HUES64 (cell line): ENCODE data around the gene GRIK1.

Experiments
- H3K27ac ChIP-seq: 2 replicates; pipeline ENCODE4 v1.7.0; 2013; ENCODE audit warnings: low read depth, low read length, inconsistent platforms
- H3K27me3 ChIP-seq: 2 replicates; pipeline ENCODE4 v1.6.1; 2013; ENCODE audit warnings: mild to moderate bottlenecking, low read length; ENCODE audit not compliant: insufficient read depth
- H3K36me3 ChIP-seq: 2 replicates; pipeline ENCODE4 v1.6.1; 2013; ENCODE audit warnings: mild to moderate bottlenecking, low read length; ENCODE audit not compliant: insufficient read depth
- H3K4me1 ChIP-seq: 2 replicates; pipeline ENCODE4 v1.6.1; 2013; ENCODE audit warnings: mild to moderate bottlenecking, low read length, moderate library complexity; ENCODE audit not compliant: insufficient read depth
- H3K4me3 ChIP-seq: 2 replicates; pipeline ENCODE4 v1.5.1; 2013; ENCODE audit warnings: mild to moderate bottlenecking, low read length, moderate library complexity
- H3K9ac ChIP-seq: 2 replicates; pipeline ENCODE4 v1.6.1; 2013; ENCODE audit warnings: mild to moderate bottlenecking, low read depth, low read length
- H3K9me3 ChIP-seq: 2 replicates; pipeline ENCODE4 v1.6.1; 2013; ENCODE audit warnings: low read depth, low read length; ENCODE audit not compliant: insufficient read depth
- WGBS: fragments of 150-250, 120-280 bp; methylation state at CpG from one replicate; pipeline ENCODE4 v1.1.7; 2013; ENCODE audit warnings: missing lambda C conversion rate; 5-methylcytosine and 5-hydroxymethylcytosine counted together

The GRIK1 gene

GRCh38 chr21:29633756-29634155, 306.0 kb downstream of the GRIK1 start:
- no peaks in the 10 kb centered on the region for H3K9me3 ChIP-seq
- H3K4me1 ChIP-seq, result no peaks in the 10 kb centered on the region
- no peaks in the 10 kb centered on the region for H3K27me3 ChIP-seq
- no peak overlapping the region for H3K27ac ChIP-seq
- no peak overlapping the region for H3K9ac ChIP-seq
- H3K4me3 ChIP-seq, result no peak overlapping the region
- no peaks in the 10 kb centered on the region for H3K36me3 ChIP-seq
- WGBS, result 100% methylated on average over 2 of the region's 2 CpGs

- Histone ChIP-seq H3K27ac (no peak overlapping the region), H3K4me3 (no peak overlapping the region), H3K4me1 (no peaks in the 10 kb centered on the region), H3K36me3 (no peaks in the 10 kb centered on the region), H3K27me3 (no peaks in the 10 kb centered on the region), H3K9me3 (no peaks in the 10 kb centered on the region), H3K9ac (no peak overlapping the region)
- 100% methylated on average over 3 of the region's 3 CpGs for WGBS
These were observed 309.4 kb downstream of the GRIK1 start for GRCh38 chr21:29630441-29630840.

- H3K4me3 ChIP-seq, result no peak overlapping the region
- no peak overlapping the region for H3K27ac ChIP-seq
- no peaks in the 10 kb centered on the region for H3K36me3 ChIP-seq
- H3K27me3 ChIP-seq, result no peaks in the 10 kb centered on the region
- H3K4me1 ChIP-seq, result no peaks in the 10 kb centered on the region
- no peaks in the 10 kb centered on the region for H3K9me3 ChIP-seq
- H3K9ac ChIP-seq, result no peak overlapping the region
These were observed 311.9 kb downstream of the GRIK1 start for GRCh38 chr21:29627905-29628304.

GRCh38 chr21:29626801-29627470, 312.9 kb downstream of the GRIK1 start:
- whole genome bisulfite sequencing, result 80% methylated on average over 1 of the region's 1 CpG
- H3K4me3 ChIP-seq, result no peak overlapping the region
- no peak overlapping the region for H3K27ac ChIP-seq
- H3K4me1 ChIP-seq, result no peaks in the 10 kb centered on the region
- H3K9me3 ChIP-seq, result no peaks in the 10 kb centered on the region
- H3K27me3 ChIP-seq, result no peaks in the 10 kb centered on the region
- no peak overlapping the region for H3K9ac ChIP-seq
- H3K36me3 ChIP-seq, result no peaks in the 10 kb centered on the region

- Histone ChIP-seq H3K4me3 (no peak overlapping the region), H3K9me3 (no peaks in the 10 kb centered on the region), H3K27me3 (no peaks in the 10 kb centered on the region), H3K27ac (no peak overlapping the region), H3K9ac (no peak overlapping the region), H3K4me1 (no peaks in the 10 kb centered on the region), H3K36me3 (no peaks in the 10 kb centered on the region)
- WGBS, result 94% methylated on average over 3 of the region's 3 CpGs
These were observed 313.8 kb downstream of the GRIK1 start for GRCh38 chr21:29625990-29626389.

DNA sequence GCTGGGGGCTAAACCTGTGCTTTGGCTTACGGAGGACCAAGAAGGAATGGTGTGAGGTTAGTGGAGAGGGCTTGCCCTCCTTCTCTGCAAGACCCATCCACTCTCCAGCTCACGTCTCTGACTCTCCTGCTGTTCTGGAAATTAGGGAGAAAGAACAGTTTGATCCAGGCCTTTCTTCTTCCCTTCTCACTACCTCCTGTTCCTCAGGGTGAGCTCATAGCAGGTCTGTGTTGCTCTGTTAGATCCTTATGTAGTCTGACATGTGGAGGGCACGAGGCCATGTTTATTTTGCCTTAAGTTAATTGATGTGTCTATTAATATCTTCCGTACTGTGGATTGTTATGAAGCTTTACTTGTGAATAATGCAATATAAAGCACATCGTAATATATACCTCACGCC, 315.0 kb downstream of the GRIK1 start:
- WGBS, result 93% methylated on average over 4 of the region's 6 CpGs

GRCh38 chr21:29621525-29621924, 318.3 kb downstream of the GRIK1 start:
- Histone ChIP-seq H3K36me3 (no peaks in the 10 kb centered on the region), H3K27ac (no peak overlapping the region), H3K4me3 (no peak overlapping the region), H3K4me1 (peaks cover 10% of the 10 kb centered on the region), H3K9me3 (no peaks in the 10 kb centered on the region), H3K9ac (no peak overlapping the region), H3K27me3 (no peaks in the 10 kb centered on the region)

More for the DNA sequence above, 315.0 kb downstream of the GRIK1 start:
- Histone ChIP-seq H3K4me1 (no peaks in the 10 kb centered on the region), H3K36me3 (no peaks in the 10 kb centered on the region), H3K9ac (no peak overlapping the region), H3K4me3 (no peak overlapping the region), H3K9me3 (no peaks in the 10 kb centered on the region), H3K27me3 (no peaks in the 10 kb centered on the region), H3K27ac (no peak overlapping the region)

DNA sequence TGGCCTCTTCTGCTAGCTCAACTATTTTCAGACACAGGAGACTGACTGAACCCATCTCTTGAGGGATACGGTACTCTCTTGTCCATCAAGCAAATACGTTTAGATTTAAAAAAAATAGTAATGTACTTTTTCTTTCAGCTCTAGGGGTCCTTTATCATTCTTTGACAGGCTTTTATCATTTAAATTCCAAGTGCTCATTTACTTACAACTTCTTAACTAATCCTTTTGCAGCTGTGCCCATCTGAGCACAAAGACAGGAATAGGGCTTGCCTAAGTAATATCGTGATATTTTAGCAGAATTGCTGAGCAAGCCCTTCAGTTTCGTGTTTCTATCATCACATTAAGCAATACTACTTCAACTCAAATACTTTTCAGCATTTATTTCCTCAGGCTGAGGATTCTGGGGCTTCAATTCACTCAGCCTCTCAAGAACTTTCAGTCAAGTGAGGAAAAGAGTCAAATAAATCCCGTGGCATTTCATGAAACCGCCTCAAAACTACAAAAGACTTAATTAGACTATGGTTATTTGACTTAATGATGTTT, 323.5 kb downstream of the GRIK1 start:
- no peaks in the 10 kb centered on the region for H3K36me3 ChIP-seq
- H3K9ac ChIP-seq, result no peak overlapping the region
- H3K27me3 ChIP-seq, result no peaks in the 10 kb centered on the region
- no peaks in the 10 kb centered on the region for H3K9me3 ChIP-seq
- peaks cover 26% of the 10 kb centered on the region for H3K4me1 ChIP-seq
- peak overlapping the region; percentile 33; the same call in 1 of the 2 replicates for H3K27ac ChIP-seq
- WGBS, result 44% methylated on average over 4 of the region's 6 CpGs
- H3K4me3 ChIP-seq, result no peak overlapping the region

- Histone ChIP-seq H3K9ac (no peak overlapping the region), H3K27me3 (no peaks in the 10 kb centered on the region), H3K36me3 (no peaks in the 10 kb centered on the region), H3K4me1 (peaks cover 26% of the 10 kb centered on the region), H3K4me3 (no peak overlapping the region), H3K9me3 (no peaks in the 10 kb centered on the region), H3K27ac (no peak overlapping the region)
- 80% methylated on average over 3 of the region's 3 CpGs for WGBS
These were observed 325.9 kb downstream of the GRIK1 start for GRCh38 chr21:29613877-29614276.

DNA sequence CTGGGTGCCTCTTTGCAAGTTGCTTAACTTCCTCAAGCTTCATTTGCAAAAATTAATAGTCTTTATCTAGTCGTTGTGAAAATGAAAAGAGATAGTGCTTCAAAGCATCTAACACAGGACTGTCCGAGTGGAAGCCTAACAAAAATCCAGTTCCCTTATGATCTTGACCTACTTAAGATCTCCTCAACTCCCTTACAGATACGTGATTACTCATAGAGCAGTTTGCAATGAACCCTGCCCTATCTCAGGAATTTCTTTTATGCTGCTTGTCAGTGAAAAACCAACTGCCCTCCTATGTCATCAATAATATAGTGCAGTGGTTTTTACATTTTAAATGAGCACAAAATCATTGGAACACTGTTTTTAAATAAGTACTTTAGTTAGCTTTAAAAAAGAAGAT, 326.8 kb downstream of the GRIK1 start:
- Histone ChIP-seq H3K27me3 (no peaks in the 10 kb centered on the region), H3K4me1 (peaks cover 26% of the 10 kb centered on the region), H3K9ac (no peak overlapping the region), H3K9me3 (no peaks in the 10 kb centered on the region), H3K4me3 (no peak overlapping the region), H3K27ac (no peak overlapping the region), H3K36me3 (no peaks in the 10 kb centered on the region)
- 81% methylated on average over 2 of the region's 3 CpGs for WGBS

GRCh38 chr21:29610779-29611360, 328.9 kb downstream of the GRIK1 start:
- WGBS, result 95% methylated on average over 2 of the region's 2 CpGs
- H3K9me3 ChIP-seq, result no peaks in the 10 kb centered on the region
- H3K27ac ChIP-seq, result no peak overlapping the region

More at GRCh38 chr21:29610779-29611360, 328.9 kb downstream of the GRIK1 start:
- no peaks in the 10 kb centered on the region for H3K36me3 ChIP-seq
- H3K4me3 ChIP-seq, result no peak overlapping the region
- no peak overlapping the region for H3K9ac ChIP-seq
- H3K27me3 ChIP-seq, result no peaks in the 10 kb centered on the region
- peaks cover 10% of the 10 kb centered on the region for H3K4me1 ChIP-seq
